HepG2 (cell line): ENCODE measurements around the gene TH. TPM values are rescaled to one million over a fixed set of nuclear protein-coding genes. Genes with fewer than 3 reads are reported as not detected.

Experiments used
- ATAC-seq: fragments of 200-7000 bp; cut with Tn5 transposase; 3 replicates; pipeline ENCODE4 v1.9.1; 2020; ENCODE audit warnings: mild to moderate bottlenecking, moderate library complexity
- BruUV-seq: library from RNA; stranded (reverse); fragments of 400-500 nt; replicated peaks from 2 replicates; lab custom pipeline; 2021; lab: Mats Ljungman, UMichigan
- CTCF ChIA-PET: fragments of 300-600 bp; formaldehyde crosslinking; extraction: SDS; loops from one replicate; lab custom pipeline; 2021; ENCODE audit warnings: low total read pairs, inconsistent platforms, low intra/inter-chr PET ratio; lab: Yijun Ruan, JAX
- POLR2A ChIA-PET: fragments of 350-600 bp; sonication (Branson Sonifier 250); formaldehyde crosslinking; loops from one replicate; lab custom pipeline; 2020; ENCODE audit warnings: antibody characterized with exemption, inconsistent platforms; lab: Yijun Ruan, JAX
- DNase-seq: peaks from one replicate; pipeline ENCODE4 v3.0.0-alpha.2; 2015; ENCODE audit warnings: low spot score
- FAIRE-seq: peaks from 3 replicates; lab custom pipeline; 2011; peaks lifted over from hg19 to GRCh38; lab: Jason Lieb, UNC
- H2AFZ ChIP-seq: one replicate; pipeline ENCODE4 v1.6.1; 2011; ENCODE audit warnings: low read length, inconsistent platforms
- H3K27ac ChIP-seq: fragments of 300-600 bp; 3 replicates; pipeline ENCODE4 v1.8.0; 2011; ENCODE audit warnings: mixed run types, mild to moderate bottlenecking, mixed read lengths, low read length, inconsistent platforms; ENCODE audit not compliant: insufficient read depth; ENCODE audit errors: extremely low read length
- H3K27me3 ChIP-seq, 2 experiments: fragments of 200-600 bp in 1 of 2; 2 replicates in 1 of 2; 3 replicates in 1 of 2; pipeline versions ENCODE4 v1.6.0 to v1.8.0; 2011; ENCODE audit warnings: low read length in 2 of 2, mild to moderate bottlenecking in 2 of 2, moderate library complexity in 2 of 2, inconsistent platforms in 1 of 2; ENCODE audit not compliant: insufficient read depth in 2 of 2, control insufficient read depth in 1 of 2
- H3K36me3 ChIP-seq, 2 experiments: fragments of 200-600 bp in 1 of 2; replicated peaks in 1 of 2; 2 replicates in 1 of 2; 3 replicates in 1 of 2; pipeline versions ENCODE4 v1.5.1 to v1.8.0; 2011; ENCODE audit warnings: low read length in 2 of 2, inconsistent platforms in 1 of 2; ENCODE audit not compliant: insufficient read depth in 2 of 2, control insufficient read depth in 1 of 2
- H3K4me1 ChIP-seq: 2 replicates; pipeline ENCODE4 v1.5.1; 2012; ENCODE audit warnings: low read length, inconsistent platforms; ENCODE audit not compliant: insufficient read depth
- H3K4me2 ChIP-seq: 2 replicates; pipeline ENCODE4 v1.6.0; 2011; ENCODE audit warnings: low read depth, low read length, inconsistent platforms
- H3K4me3 ChIP-seq, 3 experiments: fragments of 200-600 bp in 1 of 3; sonication (generic), shearing (Covaris generic) in 1 of 3; replicated peaks in 1 of 3; 2 replicates each; pipeline ENCODE4 v1.5.1; 2011 to 2016; ENCODE audit warnings: low read length in 3 of 3, inconsistent platforms in 2 of 3, low read depth in 2 of 3, mild to moderate bottlenecking in 2 of 3, control low read depth in 1 of 3, mixed read lengths in 1 of 3; ENCODE audit not compliant: insufficient read depth in 1 of 3
- H3K79me2 ChIP-seq: one replicate; pipeline ENCODE4 v1.6.1; 2011; ENCODE audit warnings: low read length, inconsistent platforms; ENCODE audit not compliant: insufficient read depth
- H3K9ac ChIP-seq: 2 replicates; pipeline ENCODE4 v1.6.0; 2011; ENCODE audit warnings: mild to moderate bottlenecking, low read depth, low read length, inconsistent platforms; ENCODE audit not compliant: insufficient read depth
- H3K9me3 ChIP-seq: 2 replicates; pipeline ENCODE4 v1.5.1; 2012; ENCODE audit warnings: mild to moderate bottlenecking, low read length
- H4K20me1 ChIP-seq: 2 replicates; pipeline ENCODE4 v1.6.0; 2011; ENCODE audit warnings: inconsistent platforms, mild to moderate bottlenecking, low read length, moderate library complexity; ENCODE audit not compliant: insufficient read depth
- GATAD1 ChIP-seq: IDR thresholded peaks from 2 replicates; pipeline ENCODE4 v1.6.1; 2016; ENCODE audit warnings: missing genetic modification reagents, missing compliant biosample characterization
- HIC2 ChIP-seq: sonication (generic); formaldehyde crosslinking; IDR thresholded peaks from 2 replicates; pipeline ENCODE4 v1.9.0; 2022; ENCODE audit warnings: low read depth, missing genetic modification reagents
- HIVEP1 ChIP-seq: sonication (generic); formaldehyde crosslinking; IDR thresholded peaks from 2 replicates; pipeline ENCODE4 v1.4.0; 2020; ENCODE audit warnings: mild to moderate bottlenecking, missing genetic modification reagents
- IRF2 ChIP-seq: IDR thresholded peaks from 2 replicates; pipeline ENCODE4 v1.6.1; 2018; ENCODE audit warnings: missing genetic modification reagents, missing compliant biosample characterization
- JUN ChIP-seq: sonication (generic); formaldehyde crosslinking; IDR thresholded peaks from 2 replicates; pipeline ENCODE4 v1.4.0; 2020; ENCODE audit warnings: mild to moderate bottlenecking, missing genetic modification reagents
- MAX ChIP-seq: IDR thresholded peaks from 2 replicates; pipeline ENCODE4 v1.6.1; 2012; ENCODE audit warnings: inconsistent platforms
- PRMT3 ChIP-seq: sonication (generic); formaldehyde crosslinking; IDR thresholded peaks from 2 replicates; pipeline ENCODE4 v1.8.1; 2022; ENCODE audit warnings: low read depth, mild to moderate bottlenecking, moderate library complexity, missing genetic modification reagents, borderline replicate concordance
- SALL1 ChIP-seq: sonication (generic); formaldehyde crosslinking; IDR thresholded peaks from 2 replicates; pipeline ENCODE4 v1.8.0; 2022; ENCODE audit warnings: mild to moderate bottlenecking, missing genetic modification reagents
- SMARCC2 ChIP-seq: fragments of 450-650 bp; IDR thresholded peaks from 2 replicates; pipeline ENCODE4 v1.6.1; 2017; ENCODE audit warnings: antibody characterized with exemption, mild to moderate bottlenecking
- TCF7L2 ChIP-seq: IDR thresholded peaks from 2 replicates; pipeline ENCODE4 v1.6.1; 2011; ENCODE audit warnings: mild to moderate bottlenecking, low read depth, low read length, moderate library complexity
- TFE3 ChIP-seq: IDR thresholded peaks from 2 replicates; pipeline ENCODE4 v1.6.1; 2016
- ZBTB38 ChIP-seq: sonication (generic); formaldehyde crosslinking; IDR thresholded peaks from 2 replicates; pipeline ENCODE4 v1.5.1; 2020; ENCODE audit warnings: mild to moderate bottlenecking, missing genetic modification reagents
- ZNF646 ChIP-seq: sonication (generic); formaldehyde crosslinking; IDR thresholded peaks from 2 replicates; pipeline ENCODE4 v1.9.0; 2021; ENCODE audit warnings: mild to moderate bottlenecking, missing genetic modification reagents
- WGBS: methylation state at CpG from one replicate; pipeline ENCODE4 v1.1.6; 2017; ENCODE audit warnings: low lambda C conversion rate; 5-methylcytosine and 5-hydroxymethylcytosine counted together
- in situ Hi-C: cut with HindIII; loops from 2 replicates; pipeline ENCODE4 v1.10.0; 2017; ENCODE audit warnings: low pct_unique_long_range_greater_than_20kb; ENCODE audit not compliant: extremely low pct_ligation_motif_present
- intact Hi-C: fragments of 100-400 bp; cut with micrococcal nuclease; formaldehyde crosslinking; loops from one replicate; pipeline ENCODE4 v1.10.0; 2022; ENCODE audit not compliant: unreplicated experiment
- polyA plus RNA-seq, 8 experiments: library from polyadenylated mRNA; depleted of rRNA in 3 of 8; stranded (reverse) in 7 of 8; unstranded in 1 of 8; fragments of >200 nt; fragmentation: Illumina TruSeq in 4 of 8; extraction: Trizol in 4 of 8; gene quantifications; 2 replicates each; pipeline versions ENCODE4 v1.2.1 to v1.2.3, GENCODE V29; 2011 to 2016; ENCODE audit warnings: low read depth in 4 of 8, missing spikeins in 1 of 8, mixed read lengths in 1 of 8; ENCODE audit not compliant: insufficient read depth in 1 of 8
- total RNA-seq, 5 experiments: library from RNA; depleted of rRNA; stranded (reverse); fragments of >200 nt; fragmentation: Illumina TruSeq; extraction: Trizol; gene quantifications; 2 replicates each; pipeline ENCODE4 v1.2.3, GENCODE V29; 2016; ENCODE audit warnings: low read depth in 1 of 5

The TH gene
- total and polyA plus RNA-seq, 2 of the 13 experiments (the other 11 are each of a cell fraction or from before 2014, with no cell fraction given) = 0.36 TPM; not detected in 1

- 0 out of 2 replicates have a peak, but pooled peaks have one; percentile 27 for TF ChIP-seq IRF2 (CRISPR knock-in tag)
- TF ChIP-seq JUN = no peak
- TF ChIP-seq HIC2 (CRISPR knock-in tag) = 0 out of 2 replicates have a peak, but pooled peaks have one; percentile 42
- TF ChIP-seq MAX = peak; percentile 11; the same call in 1 of the 2 replicates
- TF ChIP-seq SALL1 (CRISPR knock-in tag) = peak; percentile 35; the same call in 1 of the 2 replicates
- 0 out of 2 replicates have a peak, but pooled peaks have one; percentile 15 for TF ChIP-seq GATAD1
These were observed 15.0 kb downstream of the TH start (continued) for GRCh38 chr11:2156416-2157182.

- H3K27me3 ChIP-seq = peaks cover 21 to 62% of the 10 kb centered on the region in 2 experiments
- no TSS peak for BruUV-seq
- ChIA-PET POLR2A (no interaction called here), CTCF (interaction anchor here (1.3 to 2.2 kb wide), 4 partner anchors 279 to 515 kb away, joined by 5 to 10 read pairs (median 8); no protein-coding TSS in a partner anchor)
- intact Hi-C loops = no loop called here
- ATAC-seq (no peak), DNase-seq (no peak), FAIRE-seq (no peak)
- H3K79me2 ChIP-seq = no peaks in the 10 kb centered on the region
- no peaks in the 10 kb centered on the region for H4K20me1 ChIP-seq
- no peak overlapping the region for H3K27ac ChIP-seq
- H3K9ac ChIP-seq = no peak overlapping the region
- no peak overlapping the region for H2AFZ ChIP-seq
- in situ Hi-C loops = no loop called here
- H3K4me3 ChIP-seq = no peak overlapping the region
- no peak overlapping the region for H3K4me2 ChIP-seq
- 43% methylated on average over 25 of the region's 29 CpGs for WGBS
- H3K9me3 ChIP-seq = no peaks in the 10 kb centered on the region
- H3K4me1 ChIP-seq = peaks cover 19% of the 10 kb centered on the region
- no peaks in the 10 kb centered on the region for H3K36me3 ChIP-seq
- no peak for TF ChIP-seq SMARCC2
- TF ChIP-seq TFE3 (CRISPR knock-in tag) = no peak
- no peak for TF ChIP-seq TCF7L2
- TF ChIP-seq PRMT3 (CRISPR knock-in tag) = no peak
- no peak for TF ChIP-seq ZNF646 (CRISPR knock-in tag)
- TF ChIP-seq ZBTB38 (CRISPR knock-in tag) = no peak
- no peak for TF ChIP-seq HIVEP1 (CRISPR knock-in tag)
These were observed 16.1 kb downstream of the TH start for GRCh38 chr11:2155511-2155910.
